HPDE6-E6E7 (cell line): ENCODE data around the gene MPP3.
"Not testable (repeated sequence)": the region's sequence is repeated elsewhere in the genome, so short reads cannot be mapped to it uniquely, and the experiment has no call there.

Experiments
- DNase-seq: peaks from one replicate; pipeline ENCODE4 v3.0.0; 2011; ENCODE audit warnings: missing footprints; ENCODE audit errors: extremely low spot score

MPP3 gene

GRCh38 chr17:43832976-43833829 is at the start of gene MPP3:
Gene MPP3 (minus strand): TSS chr17:43833146. CDS start chr17:43831906, 1,240 bp downstream.
- peak; percentile 88 for DNase-seq

DNA sequence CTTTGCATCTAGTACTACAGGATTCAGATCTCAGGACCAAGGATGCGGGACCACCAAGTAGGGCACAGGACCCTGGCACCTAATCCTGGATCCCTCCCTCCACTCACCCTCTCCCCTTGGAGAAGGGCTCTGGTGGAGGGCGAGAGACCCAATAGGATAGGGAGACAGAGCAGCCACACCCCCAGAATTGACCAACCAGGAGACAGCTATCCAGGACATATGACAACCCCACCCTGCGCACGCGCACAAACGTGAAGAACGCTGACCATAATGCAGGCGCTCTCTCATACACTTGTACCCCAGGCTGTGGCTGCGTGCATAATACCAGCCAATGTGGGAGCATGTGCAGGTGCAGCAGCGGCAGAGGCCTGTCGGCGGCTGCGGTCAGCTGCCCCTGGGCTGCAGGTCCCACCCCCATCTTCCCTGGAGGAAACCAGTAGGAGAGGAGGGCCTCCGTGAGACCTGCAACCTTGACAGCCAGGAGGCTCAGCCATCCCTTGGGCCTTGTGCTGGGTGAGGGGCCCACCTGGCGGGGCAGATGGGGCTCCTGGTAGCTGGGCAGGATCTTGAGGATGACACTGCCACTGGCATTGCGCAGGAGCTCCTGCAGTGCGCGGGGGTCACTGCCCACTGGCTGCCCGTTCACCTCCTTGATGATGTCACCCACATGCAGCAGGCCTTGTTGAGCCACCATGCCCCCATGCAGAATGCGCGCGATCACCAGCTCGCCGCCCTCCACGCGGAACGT is 49.0 kb upstream of the MPP3 start:
- no peak for DNase-seq

- no peak for DNase-seq
These were observed 48.2 kb upstream of the MPP3 start for GRCh38 chr17:43881181-43881580.

DNA sequence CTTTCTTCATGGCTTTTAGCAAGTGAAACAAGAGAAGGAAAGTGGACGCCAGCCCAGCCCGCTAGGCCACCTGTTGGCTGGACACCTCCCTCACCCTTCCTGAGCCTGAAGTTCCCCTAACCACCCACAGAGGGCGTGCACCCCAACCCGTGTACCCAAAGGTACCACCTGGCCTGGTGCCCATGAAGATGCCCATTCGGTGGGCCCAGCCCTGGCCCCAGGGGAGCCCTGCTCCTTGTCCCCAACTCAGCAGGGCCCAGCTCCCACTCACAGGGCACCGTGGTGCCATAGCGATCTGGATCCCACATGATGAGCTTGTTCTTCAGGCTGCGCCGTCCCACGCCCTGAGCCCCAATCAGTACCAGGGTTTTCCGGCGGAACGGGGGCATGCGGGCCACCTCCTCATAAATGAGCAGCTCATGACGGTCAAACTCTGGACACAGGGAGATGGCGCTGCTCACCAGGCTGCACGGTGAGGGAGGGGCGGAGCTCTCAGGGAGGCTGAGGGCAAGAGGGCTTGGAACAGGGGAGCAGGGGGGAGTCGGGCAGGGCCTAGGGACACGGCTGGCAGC is 47.6 kb upstream of the MPP3 start:
- DNase-seq: peak; percentile 68

DNA sequence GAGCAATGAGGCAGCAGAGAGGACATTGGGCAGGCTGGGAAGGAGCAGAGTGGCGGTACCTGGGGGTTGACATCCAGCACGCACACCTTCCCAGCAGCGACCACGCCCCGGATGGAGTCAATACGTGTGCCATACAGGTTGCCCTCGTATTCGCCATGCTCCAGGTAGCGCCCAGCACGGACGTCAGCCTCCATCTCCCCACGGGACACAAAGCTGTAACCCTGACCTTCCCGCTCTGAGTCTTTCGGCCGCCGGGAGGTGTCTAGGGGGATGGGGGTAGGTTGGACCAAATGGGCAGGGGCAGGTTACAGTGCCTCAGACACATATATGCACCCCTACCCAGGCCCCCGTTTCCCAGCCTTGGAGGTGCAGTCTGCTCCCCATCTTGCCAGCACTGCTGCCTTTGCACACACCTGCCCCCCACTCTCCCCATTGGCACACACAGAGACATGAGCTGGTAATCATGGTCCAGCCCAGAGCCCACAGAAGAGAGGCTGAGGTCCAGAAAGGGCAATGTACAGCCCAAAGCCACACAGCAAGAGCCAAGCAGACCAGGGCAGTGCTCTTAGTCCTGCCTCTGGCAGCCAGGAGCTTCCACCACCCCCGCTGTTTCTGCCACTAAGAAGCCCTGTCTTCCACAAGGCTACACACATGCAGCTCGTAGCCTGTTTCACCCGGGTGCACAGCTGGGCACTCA is 46.9 kb upstream of the MPP3 start:
- no peak for DNase-seq

- peak; percentile 94 for DNase-seq
These were observed 45.6 kb upstream of the MPP3 start for GRCh38 chr17:43878260-43879175.

- no peak for DNase-seq
These were observed 44.7 kb upstream of the MPP3 start for GRCh38 chr17:43877451-43878155.

GRCh38 chr17:43877031-43877430 is 44.1 kb upstream of the MPP3 start:
- DNase-seq: no peak

DNA sequence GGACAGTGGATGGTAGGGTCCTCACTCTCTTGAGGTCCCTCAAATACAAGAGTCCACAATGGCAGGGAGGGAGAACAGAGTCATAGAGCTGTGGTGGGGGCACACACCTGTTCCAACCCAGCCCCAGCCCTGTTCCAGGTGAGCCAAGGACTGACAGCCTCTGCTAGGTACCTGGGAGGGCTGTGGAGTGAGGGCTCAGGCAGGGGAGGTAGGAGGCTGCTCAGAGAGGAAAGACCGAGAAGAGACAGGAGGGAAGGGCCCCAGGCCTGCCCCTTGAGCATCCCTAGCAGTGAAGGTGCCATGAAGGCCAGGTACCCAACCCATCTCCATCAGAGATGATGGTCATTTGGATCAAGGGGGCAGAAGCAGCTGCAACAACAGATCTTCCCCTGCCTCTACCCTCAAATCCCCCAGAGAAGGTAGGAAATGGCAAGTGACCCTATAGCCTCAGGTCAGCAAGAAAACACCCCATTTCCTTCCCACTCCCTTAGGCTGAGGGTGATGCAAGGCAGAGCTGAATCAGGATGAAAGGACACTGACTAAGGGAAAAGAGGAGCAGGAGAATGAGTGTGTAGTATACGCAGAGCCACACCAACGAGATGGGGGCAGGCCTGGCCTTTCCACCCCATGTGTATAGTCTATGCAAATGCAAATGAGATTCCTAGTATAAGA is 42.7 kb upstream of the MPP3 start:
- DNase-seq: no peak

GRCh38 chr17:43874293-43874692 is 41.3 kb upstream of the MPP3 start:
- DNase-seq: no peak

- DNase-seq: no peak
These were observed 40.9 kb upstream of the MPP3 start for GRCh38 chr17:43873815-43874214.

GRCh38 chr17:43873091-43873490 is 40.1 kb upstream of the MPP3 start:
- DNase-seq: no peak

DNA sequence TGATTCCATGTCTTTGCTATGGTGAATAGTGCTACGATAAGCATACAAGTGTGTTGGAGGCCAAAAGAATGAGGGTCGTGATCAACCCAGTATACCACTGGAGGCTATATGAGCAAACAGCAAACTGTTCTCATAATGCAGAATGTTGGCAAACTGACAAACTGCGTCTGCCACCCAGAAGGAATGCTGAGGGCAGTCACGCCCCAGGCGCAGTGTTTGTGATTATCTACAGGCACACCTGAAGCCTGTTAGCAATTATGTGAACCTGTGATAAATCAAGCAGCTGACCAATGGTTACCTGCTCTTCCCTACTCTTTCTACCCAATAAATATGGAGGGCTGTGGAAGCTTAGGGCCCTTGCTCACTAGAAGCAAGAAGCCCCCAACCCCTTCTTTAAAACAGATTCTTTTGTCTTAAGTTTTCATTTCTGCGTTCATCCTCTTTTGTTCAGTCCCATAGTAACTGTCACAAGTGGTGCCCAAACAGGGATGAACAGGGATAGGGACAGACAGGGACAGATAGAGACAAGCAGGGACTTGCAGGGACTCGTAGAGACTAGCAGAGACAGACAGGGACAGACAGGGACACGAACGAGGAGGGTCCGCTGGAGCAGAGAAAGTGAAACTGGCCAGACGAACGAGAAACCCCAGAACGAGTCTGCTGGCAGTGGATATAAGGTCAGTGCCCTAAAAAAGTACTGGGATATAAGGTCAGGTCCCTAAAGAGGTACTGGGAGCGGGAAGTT is 39.2 kb upstream of the MPP3 start:
- no peak for DNase-seq

DNA sequence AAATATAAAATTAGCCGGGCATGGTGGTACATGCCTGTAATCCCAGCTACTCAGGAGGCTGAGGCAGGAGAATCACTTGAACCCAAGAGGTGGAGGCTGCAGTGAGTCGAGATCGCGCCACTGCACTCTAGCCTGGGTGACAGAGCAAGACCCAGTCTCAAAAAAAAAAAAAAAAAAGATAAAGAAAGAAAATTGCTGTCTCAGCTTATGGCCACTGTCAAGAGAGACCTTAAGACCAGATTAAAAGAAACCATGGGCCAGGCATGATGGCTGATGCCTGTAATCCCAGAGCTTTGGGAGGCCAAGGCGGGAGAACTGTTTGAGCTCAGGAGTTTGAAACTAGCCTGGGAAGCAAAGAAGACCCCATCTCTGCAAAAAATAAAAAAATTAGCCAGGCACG is 36.1 kb upstream of the MPP3 start:
- DNase-seq: not testable (repeated sequence)

DNA sequence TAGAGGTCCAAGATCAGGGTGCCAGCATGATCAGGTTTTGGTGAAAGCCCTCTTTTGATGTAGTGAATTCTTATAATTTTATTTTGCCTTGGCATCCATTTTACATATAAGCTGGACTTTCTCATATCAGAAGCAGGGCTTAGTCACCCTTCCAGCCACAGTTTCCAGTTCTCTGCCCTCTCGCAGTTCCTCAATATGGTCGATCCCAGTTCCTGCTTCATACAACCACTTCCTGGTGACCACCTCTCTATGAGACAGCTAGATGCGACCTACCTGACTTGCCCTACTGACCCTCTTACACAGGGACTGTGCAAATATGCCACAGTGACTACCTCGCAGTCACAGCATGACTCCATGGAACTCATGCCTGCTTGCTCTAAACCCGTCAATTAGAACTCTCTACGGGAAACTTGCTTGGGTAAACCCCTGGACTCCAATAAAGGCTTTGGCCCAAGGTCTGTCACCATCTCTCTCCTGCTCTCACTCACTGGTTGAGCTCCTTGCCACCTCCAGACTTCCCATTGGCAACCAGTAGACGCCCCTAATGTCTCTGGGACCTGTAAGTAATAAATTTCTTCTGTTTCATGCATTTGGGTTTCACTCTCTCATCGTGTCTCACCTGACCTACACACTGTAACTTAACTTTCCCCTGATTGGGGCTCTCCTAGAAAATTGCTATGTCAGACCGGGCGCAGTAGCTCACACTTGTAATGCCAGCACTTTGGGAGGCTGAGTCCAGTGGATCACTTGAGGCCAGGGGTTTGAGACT is 35.5 kb upstream of the MPP3 start:
- DNase-seq: no peak

GRCh38 chr17:43864161-43864984 is 31.4 kb upstream of the MPP3 start:
- DNase-seq: no peak

GRCh38 chr17:43861960-43862359 is 29.0 kb upstream of the MPP3 start:
- DNase-seq: no peak
